ENCODE results near the gene EIF2AK3. TPM values are rescaled to one million over a fixed set of nuclear protein-coding genes. Genes with fewer than 3 reads are reported as not detected.

EIF2AK3 gene
- total RNA-seq, 1 experiment from 2014 or later = 11.3 TPM

DNA sequence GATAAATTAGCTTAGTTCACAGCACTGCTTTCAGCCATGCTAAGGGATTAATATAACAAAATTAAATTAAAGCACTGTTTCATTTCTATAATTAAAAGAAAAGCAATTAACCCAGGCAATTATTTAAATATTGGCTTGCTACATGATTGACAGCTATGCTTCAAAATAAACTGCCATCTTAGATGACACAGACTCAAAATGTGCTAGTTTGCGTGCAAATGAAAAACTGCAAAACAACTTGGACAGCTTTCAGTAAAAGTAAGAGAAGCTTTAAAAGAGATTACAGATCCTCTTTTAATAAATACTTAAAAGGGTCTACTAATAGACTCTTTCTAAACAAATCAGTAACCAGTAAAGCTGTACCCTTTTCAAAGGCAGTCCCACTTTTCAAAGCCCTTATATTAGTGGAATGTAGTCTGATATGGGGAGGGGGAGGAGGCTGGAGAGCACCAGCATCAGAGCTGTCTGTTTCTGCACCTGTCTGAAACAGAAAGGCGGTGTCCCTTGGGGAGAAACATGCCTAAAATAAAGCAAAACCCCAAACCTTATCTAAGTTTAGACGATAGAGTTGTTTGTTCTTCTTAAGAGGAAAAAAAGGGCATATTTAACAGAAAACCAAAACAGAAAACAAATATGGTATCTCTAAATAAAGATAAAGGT, 20.8 kb downstream of the EIF2AK3 start:
- in situ Hi-C loops (cut with HindIII; ENCODE audit: low pct_unique_long_range_greater_than_20kb, low sequenced_read_pairs) = no loop called here

DNA sequence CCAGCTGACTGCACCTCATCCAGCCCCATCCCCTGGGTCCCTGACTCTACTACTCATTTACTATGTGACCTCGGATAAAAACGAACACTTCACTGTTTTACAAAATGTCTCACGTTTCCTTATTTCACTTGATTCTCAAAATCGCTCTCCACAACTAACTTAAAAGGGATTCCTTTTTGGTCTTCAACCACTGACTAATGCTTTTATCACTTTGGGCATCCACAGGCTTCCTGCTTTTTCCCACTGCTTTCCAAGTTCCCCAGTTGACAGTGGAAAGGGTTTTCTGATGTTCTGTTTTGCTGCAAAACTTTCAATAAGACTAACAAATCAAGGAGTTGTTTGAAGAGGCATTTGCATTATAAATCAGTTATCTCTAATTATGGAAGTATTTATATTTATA, 24.1 kb downstream of the EIF2AK3 start:
- H3K4me3 ChIP-seq (ENCODE audit: low read depth in 2 of 2, low read length in 2 of 2) = no peak overlapping the region
- H3K36me3 ChIP-seq (ENCODE audit: control insufficient read depth, insufficient read depth, low read length) = no peaks in the 10 kb centered on the region
- no peak overlapping the region for H3K27ac ChIP-seq (ENCODE audit: low read length)
- in situ Hi-C loops (cut with HindIII; ENCODE audit: low pct_unique_long_range_greater_than_20kb, low sequenced_read_pairs) = no loop called here
- H3K27me3 ChIP-seq (ENCODE audit: control insufficient read depth, insufficient read depth, low read length) = no peaks in the 10 kb centered on the region
- ATAC-seq (no peak), DNase-seq (ENCODE audit: low read depth, low spot score) (no peak)
- H3K9me3 ChIP-seq (ENCODE audit: control insufficient read depth, insufficient read depth, low read depth, low read length) = no peaks in the 10 kb centered on the region
- intact Hi-C loops (cut with micrococcal nuclease; ENCODE audit: unreplicated experiment) = no loop called here
- TF ChIP-seq POLR2AphosphoS5 (IDR thresholded peaks at IDR 0.05; ENCODE audit: low read depth, low read length) (no peak), SIN3A (IDR thresholded peaks at IDR 0.05; ENCODE audit: borderline replicate concordance, insufficient read depth, low read depth, low read length) (no peak), TCF7L2 (IDR thresholded peaks at IDR 0.05; ENCODE audit: low read depth, low read length) (no peak)
- TF ChIP-seq, protein P1, sequence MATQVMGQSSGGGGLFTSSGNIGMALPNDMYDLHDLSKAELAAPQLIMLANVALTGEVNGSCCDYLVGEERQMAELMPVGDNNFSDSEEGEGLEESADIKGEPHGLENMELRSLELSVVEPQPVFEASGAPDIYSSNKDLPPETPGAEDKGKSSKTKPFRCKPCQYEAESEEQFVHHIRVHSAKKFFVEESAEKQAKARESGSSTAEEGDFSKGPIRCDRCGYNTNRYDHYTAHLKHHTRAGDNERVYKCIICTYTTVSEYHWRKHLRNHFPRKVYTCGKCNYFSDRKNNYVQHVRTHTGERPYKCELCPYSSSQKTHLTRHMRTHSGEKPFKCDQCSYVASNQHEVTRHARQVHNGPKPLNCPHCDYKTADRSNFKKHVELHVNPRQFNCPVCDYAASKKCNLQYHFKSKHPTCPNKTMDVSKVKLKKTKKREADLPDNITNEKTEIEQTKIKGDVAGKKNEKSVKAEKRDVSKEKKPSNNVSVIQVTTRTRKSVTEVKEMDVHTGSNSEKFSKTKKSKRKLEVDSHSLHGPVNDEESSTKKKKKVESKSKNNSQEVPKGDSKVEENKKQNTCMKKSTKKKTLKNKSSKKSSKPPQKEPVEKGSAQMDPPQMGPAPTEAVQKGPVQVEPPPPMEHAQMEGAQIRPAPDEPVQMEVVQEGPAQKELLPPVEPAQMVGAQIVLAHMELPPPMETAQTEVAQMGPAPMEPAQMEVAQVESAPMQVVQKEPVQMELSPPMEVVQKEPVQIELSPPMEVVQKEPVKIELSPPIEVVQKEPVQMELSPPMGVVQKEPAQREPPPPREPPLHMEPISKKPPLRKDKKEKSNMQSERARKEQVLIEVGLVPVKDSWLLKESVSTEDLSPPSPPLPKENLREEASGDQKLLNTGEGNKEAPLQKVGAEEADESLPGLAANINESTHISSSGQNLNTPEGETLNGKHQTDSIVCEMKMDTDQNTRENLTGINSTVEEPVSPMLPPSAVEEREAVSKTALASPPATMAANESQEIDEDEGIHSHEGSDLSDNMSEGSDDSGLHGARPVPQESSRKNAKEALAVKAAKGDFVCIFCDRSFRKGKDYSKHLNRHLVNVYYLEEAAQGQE (IDR thresholded peaks at IDR 0.05; ENCODE audit: insufficient read depth in 1 of 2, low read depth in 2 of 2, low read length in 1 of 2) = no peak
- TF ChIP-seq, protein P2, sequence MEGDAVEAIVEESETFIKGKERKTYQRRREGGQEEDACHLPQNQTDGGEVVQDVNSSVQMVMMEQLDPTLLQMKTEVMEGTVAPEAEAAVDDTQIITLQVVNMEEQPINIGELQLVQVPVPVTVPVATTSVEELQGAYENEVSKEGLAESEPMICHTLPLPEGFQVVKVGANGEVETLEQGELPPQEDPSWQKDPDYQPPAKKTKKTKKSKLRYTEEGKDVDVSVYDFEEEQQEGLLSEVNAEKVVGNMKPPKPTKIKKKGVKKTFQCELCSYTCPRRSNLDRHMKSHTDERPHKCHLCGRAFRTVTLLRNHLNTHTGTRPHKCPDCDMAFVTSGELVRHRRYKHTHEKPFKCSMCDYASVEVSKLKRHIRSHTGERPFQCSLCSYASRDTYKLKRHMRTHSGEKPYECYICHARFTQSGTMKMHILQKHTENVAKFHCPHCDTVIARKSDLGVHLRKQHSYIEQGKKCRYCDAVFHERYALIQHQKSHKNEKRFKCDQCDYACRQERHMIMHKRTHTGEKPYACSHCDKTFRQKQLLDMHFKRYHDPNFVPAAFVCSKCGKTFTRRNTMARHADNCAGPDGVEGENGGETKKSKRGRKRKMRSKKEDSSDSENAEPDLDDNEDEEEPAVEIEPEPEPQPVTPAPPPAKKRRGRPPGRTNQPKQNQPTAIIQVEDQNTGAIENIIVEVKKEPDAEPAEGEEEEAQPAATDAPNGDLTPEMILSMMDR (IDR thresholded peaks at IDR 0.05) = no peak
- CTCF ChIA-PET = no interaction called here
- BruUV-seq (replicated peaks) = no TSS peak
- POLR2A ChIA-PET = no interaction called here
- peaks cover 10% of the 10 kb centered on the region for H3K4me1 ChIP-seq (ENCODE audit: control insufficient read depth, insufficient read depth, low read length)

More for the DNA sequence above, 20.8 kb downstream of the EIF2AK3 start:
- Histone ChIP-seq H3K9me3 (ENCODE audit: control insufficient read depth, insufficient read depth, low read depth, low read length) (no peaks in the 10 kb centered on the region), H3K27me3 (ENCODE audit: control insufficient read depth, insufficient read depth, low read length) (no peaks in the 10 kb centered on the region), H3K36me3 (ENCODE audit: control insufficient read depth, insufficient read depth, low read length) (no peaks in the 10 kb centered on the region), H3K4me3 (ENCODE audit: low read depth in 2 of 2, low read length in 2 of 2) (no peak overlapping the region), H3K4me1 (ENCODE audit: control insufficient read depth, insufficient read depth, low read length) (no peaks in the 10 kb centered on the region), H3K27ac (ENCODE audit: low read length) (no peak overlapping the region)
- intact Hi-C loops (cut with micrococcal nuclease; ENCODE audit: unreplicated experiment) = no loop called here
- ChIA-PET POLR2A (no interaction called here), CTCF (interaction anchor here (0.5 kb wide), 1 partner anchor 184 kb away, joined by 7 read pairs; no protein-coding TSS in a partner anchor)
- ATAC-seq = no peak
- no peak for DNase-seq (ENCODE audit: low read depth, low spot score)
- no peak for TF ChIP-seq POLR2AphosphoS5 (IDR thresholded peaks at IDR 0.05; ENCODE audit: low read depth, low read length)
- TF ChIP-seq, protein P2 (IDR thresholded peaks at IDR 0.05) = no peak
- BruUV-seq (replicated peaks) = no TSS peak

Data from Panc1 (cell line).